HepG2 (cell line): Measurements from ENCODE around the gene RNH1. TPM values are rescaled to one million over a fixed set of nuclear protein-coding genes. Genes with fewer than 3 reads are reported as not detected.

Source experiments
- ATF3 ChIP-seq: sonication (generic); formaldehyde crosslinking; IDR thresholded peaks from 2 replicates; pipeline ENCODE4 v1.4.0; 2020; ENCODE audit warnings: missing genetic modification reagents
- BRCA1 ChIP-seq: sonication (generic); formaldehyde crosslinking; IDR thresholded peaks from 2 replicates; pipeline ENCODE4 v1.4.0; 2020; ENCODE audit warnings: missing genetic modification reagents
- CEBPZ ChIP-seq: IDR thresholded peaks from 2 replicates; pipeline ENCODE4 v1.6.1; 2012; ENCODE audit warnings: low read length, improper control_type of control experiment
- FOXP1 ChIP-seq, 2 experiments: fragments of 450-650 bp in 1 of 2; IDR thresholded peaks; 2 replicates each; pipeline ENCODE4 v1.6.1; 2017 to 2018; ENCODE audit warnings: antibody characterized with exemption in 1 of 2
- LBX2 ChIP-seq: sonication (generic); formaldehyde crosslinking; IDR thresholded peaks from 2 replicates; pipeline ENCODE4 v1.5.0; 2020; ENCODE audit warnings: missing genetic modification reagents, mild to moderate bottlenecking, borderline replicate concordance
- MED1 ChIP-seq: sonication (generic); formaldehyde crosslinking; IDR thresholded peaks from 2 replicates; pipeline ENCODE4 v1.4.0; 2020; ENCODE audit warnings: missing genetic modification reagents
- MLX ChIP-seq: IDR thresholded peaks from 2 replicates; pipeline ENCODE4 v1.6.1; 2016
- NR2F6 ChIP-seq, 2 experiments: IDR thresholded peaks; 2 replicates each; pipeline ENCODE4 v1.6.1; 2016; ENCODE audit warnings: antibody characterized with exemption in 1 of 2, mild to moderate bottlenecking in 1 of 2
- PAWR ChIP-seq: sonication (generic); formaldehyde crosslinking; IDR thresholded peaks from 2 replicates; pipeline ENCODE4 v1.4.0; 2020; ENCODE audit warnings: missing genetic modification reagents, mild to moderate bottlenecking, borderline replicate concordance
- SNAPC4 ChIP-seq: sonication (generic); formaldehyde crosslinking; IDR thresholded peaks from 2 replicates; pipeline ENCODE4 v1.4.0; 2020; ENCODE audit warnings: mild to moderate bottlenecking, missing genetic modification reagents
- SNRNP70 ChIP-seq: fragments of 200-400 bp; formaldehyde crosslinking; IDR thresholded peaks from 2 replicates; pipeline ENCODE4 v1.6.1; 2017; ENCODE audit warnings: mild to moderate bottlenecking, low read depth, low read length, moderate library complexity
- SPEN ChIP-seq: sonication (generic); formaldehyde crosslinking; IDR thresholded peaks from 2 replicates; pipeline ENCODE4 v1.5.1; 2020; ENCODE audit warnings: low read depth, mild to moderate bottlenecking, missing genetic modification reagents
- STAG1 ChIP-seq: sonication (generic); formaldehyde crosslinking; IDR thresholded peaks from 2 replicates; pipeline ENCODE4 v1.4.0; 2020; ENCODE audit warnings: missing genetic modification reagents
- ZNF431 ChIP-seq: sonication (generic); formaldehyde crosslinking; IDR thresholded peaks from 2 replicates; pipeline ENCODE4 v1.9.0; 2022; ENCODE audit warnings: missing genetic modification reagents, low read depth, mild to moderate bottlenecking, borderline replicate concordance
- ZNF615 ChIP-seq: sonication (generic); formaldehyde crosslinking; IDR thresholded peaks from 2 replicates; pipeline ENCODE4 v1.5.0; 2020; ENCODE audit warnings: mild to moderate bottlenecking, missing genetic modification reagents, borderline replicate concordance
- ZNF616 ChIP-seq: sonication (generic); formaldehyde crosslinking; IDR thresholded peaks from 2 replicates; pipeline ENCODE4 v1.5.0; 2020; ENCODE audit warnings: low read depth, mild to moderate bottlenecking, missing genetic modification reagents
- ZNF766 ChIP-seq: sonication (generic); formaldehyde crosslinking; IDR thresholded peaks from 2 replicates; pipeline ENCODE4 v1.5.0; 2020; ENCODE audit warnings: missing genetic modification reagents, borderline replicate concordance
- ZSCAN9 ChIP-seq: IDR thresholded peaks from 2 replicates; pipeline ENCODE4 v1.6.1; 2016; ENCODE audit warnings: borderline replicate concordance
- polyA plus RNA-seq, 8 experiments: library from polyadenylated mRNA; depleted of rRNA in 3 of 8; stranded (reverse) in 7 of 8; unstranded in 1 of 8; fragments of >200 nt; fragmentation: Illumina TruSeq in 4 of 8; extraction: Trizol in 4 of 8; gene quantifications; 2 replicates each; pipeline versions ENCODE4 v1.2.1 to v1.2.3, GENCODE V29; 2011 to 2016; ENCODE audit warnings: low read depth in 4 of 8, missing spikeins in 1 of 8, mixed read lengths in 1 of 8; ENCODE audit not compliant: insufficient read depth in 1 of 8
- total RNA-seq, 5 experiments: library from RNA; depleted of rRNA; stranded (reverse); fragments of >200 nt; fragmentation: Illumina TruSeq; extraction: Trizol; gene quantifications; 2 replicates each; pipeline ENCODE4 v1.2.3, GENCODE V29; 2016; ENCODE audit warnings: low read depth in 1 of 5

RNH1 gene
- total and polyA plus RNA-seq, 2 of the 13 experiments (the other 11 are each of a cell fraction or from before 2014, with no cell fraction given): 36.0 to 74.1 TPM

- TF ChIP-seq MED1: no peak
- TF ChIP-seq MLX: 0 out of 2 replicates have a peak, but pooled peaks have one; percentile 46
- no peak for TF ChIP-seq ATF3 (CRISPR knock-in tag)
- TF ChIP-seq ZNF616 (CRISPR knock-in tag): 0 out of 2 replicates have a peak, but pooled peaks have one; percentile 56
- TF ChIP-seq FOXP1 (IDR thresholded peaks at IDR 0.05): no peak
- TF ChIP-seq FOXP1 (CRISPR knock-in tag; IDR thresholded peaks at IDR 0.05): no peak
- no peak for TF ChIP-seq PAWR
- no peak for TF ChIP-seq ZNF766
- no peak for TF ChIP-seq STAG1 (CRISPR knock-in tag)
- TF ChIP-seq CEBPZ: no peak
- TF ChIP-seq SNRNP70: no peak
- TF ChIP-seq BRCA1 (CRISPR knock-in tag): no peak
- no peak for TF ChIP-seq SPEN (CRISPR knock-in tag)
- no peak for TF ChIP-seq ZNF431
- TF ChIP-seq ZNF615 (CRISPR knock-in tag): no peak
- TF ChIP-seq SNAPC4: no peak; the same call in 1 of the 2 replicates
- TF ChIP-seq ZSCAN9 (CRISPR knock-in tag): no peak
- TF ChIP-seq LBX2 (CRISPR knock-in tag): no peak
- TF ChIP-seq NR2F6 (IDR thresholded peaks at IDR 0.05): no peak
- TF ChIP-seq NR2F6 (CRISPR knock-in tag; IDR thresholded peaks at IDR 0.05): no peak; the same call in 1 of the 2 replicates
Observed at GRCh38 chr11:536841-537621, 30.0 kb upstream of the RNH1 start, which contains the start of gene LRRC56 (continued).
